SW480 (cell line): ENCODE results near the gene CD3D.

Experiments used
- DNase-seq: peaks from one replicate; pipeline ENCODE4 v3.0.0-alpha.2; 2016; ENCODE audit warnings: low spot score

Gene CD3D

GRCh38 chr11:118342503-118343161, at the start of gene CD3D:
CD3D (minus strand) TSS chr11:118342705; CDS start chr11:118342607, 98 bp downstream.
- no peak for DNase-seq

- DNase-seq, result no peak
Measured at GRCh38 chr11:118383657-118384056, 41.2 kb upstream of the CD3D start.

- DNase-seq, result no peak
Measured at GRCh38 chr11:118382954-118383353, 40.4 kb upstream of the CD3D start.

- DNase-seq, result no peak
Measured at GRCh38 chr11:118380571-118380970, 38.1 kb upstream of the CD3D start.

GRCh38 chr11:118379497-118379896, 37.0 kb upstream of the CD3D start:
- DNase-seq, result no peak

- DNase-seq, result no peak
Measured at GRCh38 chr11:118375978-118376377, 33.5 kb upstream of the CD3D start.

GRCh38 chr11:118374729-118375128, 32.2 kb upstream of the CD3D start:
- no peak for DNase-seq

GRCh38 chr11:118373871-118374270, 31.4 kb upstream of the CD3D start:
- DNase-seq, result no peak

- no peak for DNase-seq
Measured at GRCh38 chr11:118373263-118373662, 30.8 kb upstream of the CD3D start.

- DNase-seq, result no peak
Measured at GRCh38 chr11:118370774-118371173, 28.3 kb upstream of the CD3D start.

GRCh38 chr11:118366287-118366686, 23.8 kb upstream of the CD3D start:
- no peak for DNase-seq

- no peak for DNase-seq
Measured at GRCh38 chr11:118364956-118365615, 22.6 kb upstream of the CD3D start.

GRCh38 chr11:118359295-118359958, 16.9 kb upstream of the CD3D start, which contains the start of gene UBE4A:
UBE4A (plus strand) TSS chr11:118359600; CDS start chr11:118365081, 5,481 bp downstream.
- peak; percentile 89 for DNase-seq

- no peak for DNase-seq
Measured at GRCh38 chr11:118358071-118358470, 15.6 kb upstream of the CD3D start.

- DNase-seq, result peak; percentile 26
Measured at GRCh38 chr11:118353084-118353710, 10.7 kb upstream of the CD3D start.

GRCh38 chr11:118349475-118349874, 7.0 kb upstream of the CD3D start:
- no peak for DNase-seq

- no peak for DNase-seq
Measured at GRCh38 chr11:118343981-118344515, 1.5 kb upstream of the CD3D start, which contains the start of gene CD3G. CD3G (plus strand) TSS chr11:118344344; CDS start chr11:118344424, 80 bp downstream.

- DNase-seq, result no peak
Measured at GRCh38 chr11:118343248-118343647, 743 bp upstream of the CD3D start.

- DNase-seq, result no peak
Measured at GRCh38 chr11:118341815-118342489, 553 bp downstream of the CD3D start.

GRCh38 chr11:118341261-118341660, 1.2 kb downstream of the CD3D start:
- no peak for DNase-seq

- no peak for DNase-seq
Measured at GRCh38 chr11:118340449-118340848, 2.1 kb downstream of the CD3D start.
